Measurements from ENCODE around the gene LRRC74B. TPM values are rescaled to one million over a fixed set of nuclear protein-coding genes. Genes with fewer than 3 reads are reported as not detected.

The LRRC74B gene
- total RNA-seq, 2 experiments from 2014 or later: not detected

DNA sequence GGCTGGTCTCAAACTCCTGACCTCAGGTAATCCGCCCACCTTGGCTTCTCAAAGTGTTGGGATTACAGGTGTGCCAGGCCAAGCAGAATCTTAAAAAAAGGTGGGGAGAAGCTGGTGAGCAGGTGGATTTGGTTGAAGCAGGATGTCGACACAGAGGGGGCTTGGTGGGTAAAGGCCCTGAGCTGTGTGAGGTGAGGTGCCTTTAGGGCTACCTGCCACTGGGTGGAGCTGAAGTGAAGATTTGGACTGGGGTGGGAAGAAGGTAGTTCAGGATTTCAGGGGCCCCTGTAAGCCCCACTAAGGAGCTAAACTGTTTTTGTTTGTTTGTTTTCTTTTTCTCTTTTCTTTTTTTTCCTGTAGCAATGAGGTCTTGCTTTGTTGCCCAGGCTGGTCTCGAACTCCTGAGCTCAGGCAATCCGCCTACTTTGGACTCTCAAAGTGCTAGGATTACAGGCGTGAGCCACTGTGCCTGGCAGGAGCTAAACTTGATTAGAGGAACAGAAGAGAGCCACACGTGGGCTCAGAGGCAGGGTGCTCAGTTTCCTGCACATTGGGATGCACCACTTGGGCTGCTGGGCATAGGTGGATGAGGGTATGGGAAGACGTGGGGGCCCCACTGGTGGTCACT lies 24.8 kb upstream of the LRRC74B start:
- Mint-ChIP-seq H3K9me3 (ENCODE audit: low read depth) (no peaks in the 10 kb centered on the region), H3K27ac (no peak overlapping the region), H3K4me3 (no peak overlapping the region), H3K36me3 (peaks cover 2% of the 10 kb centered on the region), H3K27me3 (peaks cover 6% of the 10 kb centered on the region), H3K4me1 (peaks cover 15% of the 10 kb centered on the region)
- CTCF ChIA-PET: interaction anchor here (0.8 to 5.0 kb wide), 10 partner anchors 18 to 200 kb away, joined by 3 to 22 read pairs (median 3); partner anchors contain the start of genes LRRC74B and THAP7
- ATAC-seq (peak; percentile 51), DNase-seq (peak; percentile 58)

DNA sequence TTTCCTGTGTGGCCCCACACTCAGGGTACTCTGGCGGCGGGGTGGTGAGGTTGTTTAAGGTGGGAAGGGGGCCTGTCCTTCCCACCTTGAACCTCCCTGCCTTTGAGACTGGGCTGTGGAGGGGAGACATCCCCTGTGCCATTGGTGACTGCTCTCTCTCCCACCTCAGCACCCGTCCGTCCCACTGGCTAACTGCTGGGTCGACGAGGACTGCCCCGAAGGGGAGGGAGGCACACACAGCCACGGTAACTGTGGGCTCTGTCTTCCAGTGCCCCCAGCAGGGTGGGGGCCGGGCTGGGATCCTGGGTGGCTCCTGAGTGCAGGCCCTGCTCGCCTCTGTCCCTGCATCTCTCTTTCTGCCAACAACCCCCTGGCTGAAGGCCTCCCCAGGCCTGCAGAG lies 23.2 kb upstream of the LRRC74B start:
- no peaks in the 10 kb centered on the region for H3K9me3 Mint-ChIP-seq (ENCODE audit: low read depth)
- CTCF ChIA-PET: no interaction called here
- H3K4me1 Mint-ChIP-seq: peaks cover 18% of the 10 kb centered on the region
- no peak overlapping the region for H3K27ac Mint-ChIP-seq
- H3K27me3 Mint-ChIP-seq: peaks cover 4% of the 10 kb centered on the region
- ATAC-seq (no peak), DNase-seq (no peak)
- peaks cover 2% of the 10 kb centered on the region for H3K36me3 Mint-ChIP-seq
- no peak overlapping the region for H3K4me3 Mint-ChIP-seq

DNA sequence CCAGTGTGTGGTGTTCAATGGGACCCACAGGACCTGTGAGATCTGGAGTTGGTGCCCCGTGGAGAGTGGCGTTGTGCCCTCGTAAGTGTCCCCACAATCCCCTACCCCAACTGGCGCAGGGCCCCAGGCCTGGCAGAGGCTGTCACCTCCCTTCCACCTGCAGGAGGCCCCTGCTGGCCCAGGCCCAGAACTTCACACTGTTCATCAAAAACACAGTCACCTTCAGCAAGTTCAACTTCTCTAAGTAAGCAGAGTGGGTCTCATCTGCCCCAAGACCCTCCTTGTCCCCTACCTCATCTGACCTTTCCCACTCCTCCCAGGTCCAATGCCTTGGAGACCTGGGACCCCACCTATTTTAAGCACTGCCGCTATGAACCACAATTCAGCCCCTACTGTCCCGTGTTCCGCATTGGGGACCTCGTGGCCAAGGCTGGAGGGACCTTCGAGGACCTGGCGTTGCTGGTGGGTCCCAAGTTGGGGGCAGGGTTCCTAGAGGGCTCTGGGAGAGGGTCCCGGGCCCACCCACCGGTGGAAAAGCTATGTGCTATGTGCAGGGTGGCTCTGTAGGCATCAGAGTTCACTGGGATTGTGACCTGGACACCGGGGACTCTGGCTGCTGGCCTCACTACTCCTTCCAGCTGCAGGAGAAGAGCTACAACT lies 22.7 kb upstream of the LRRC74B start:
- no peaks in the 10 kb centered on the region for H3K9me3 Mint-ChIP-seq (ENCODE audit: low read depth)
- no peak for ATAC-seq
- H3K4me3 Mint-ChIP-seq: no peak overlapping the region
- no peak for DNase-seq
- peaks cover 18% of the 10 kb centered on the region for H3K4me1 Mint-ChIP-seq
- H3K27me3 Mint-ChIP-seq: peaks cover 4% of the 10 kb centered on the region
- no peak overlapping the region for H3K27ac Mint-ChIP-seq
- H3K36me3 Mint-ChIP-seq: peaks cover 2% of the 10 kb centered on the region
- CTCF ChIA-PET: interaction anchor here (2.3 kb wide), 1 partner anchor 80 kb away, joined by 5 read pairs; no protein-coding TSS in a partner anchor

DNA sequence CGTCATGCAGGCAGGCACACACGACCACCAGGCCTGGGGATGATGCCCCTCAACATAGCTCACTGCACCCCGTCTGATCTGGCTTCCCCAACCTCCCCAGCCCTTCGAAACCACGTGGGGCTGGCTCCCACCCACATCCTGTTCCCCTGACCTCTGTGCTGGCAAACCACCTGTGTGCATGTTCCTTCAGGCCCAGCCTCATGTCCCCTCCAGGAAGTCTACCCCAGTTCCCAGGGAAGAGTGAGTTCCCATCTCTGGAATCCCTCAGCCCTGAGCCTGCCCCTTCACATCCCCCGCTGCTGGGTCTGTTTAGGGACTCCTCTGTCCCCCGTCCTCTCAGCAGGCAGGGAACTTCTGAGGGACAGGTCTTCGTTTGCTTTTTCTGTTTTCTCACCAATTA lies 20.5 kb upstream of the LRRC74B start:
- CTCF ChIA-PET: interaction anchor here (0.6 to 2.3 kb wide), 6 partner anchors 9 to 77 kb away, joined by 3 to 5 read pairs (median 4); partner anchors contain the start of genes P2RX6 and THAP7
- Mint-ChIP-seq H3K36me3 (peaks cover 2% of the 10 kb centered on the region), H3K4me3 (no peak overlapping the region), H3K27ac (peak overlapping the region; percentile 58), H3K4me1 (peaks cover 18% of the 10 kb centered on the region), H3K27me3 (peaks cover under 1% of the 10 kb centered on the region), H3K9me3 (ENCODE audit: low read depth) (no peaks in the 10 kb centered on the region)
- DNase-seq (peak; percentile 80), ATAC-seq (peak; percentile 63)

DNA sequence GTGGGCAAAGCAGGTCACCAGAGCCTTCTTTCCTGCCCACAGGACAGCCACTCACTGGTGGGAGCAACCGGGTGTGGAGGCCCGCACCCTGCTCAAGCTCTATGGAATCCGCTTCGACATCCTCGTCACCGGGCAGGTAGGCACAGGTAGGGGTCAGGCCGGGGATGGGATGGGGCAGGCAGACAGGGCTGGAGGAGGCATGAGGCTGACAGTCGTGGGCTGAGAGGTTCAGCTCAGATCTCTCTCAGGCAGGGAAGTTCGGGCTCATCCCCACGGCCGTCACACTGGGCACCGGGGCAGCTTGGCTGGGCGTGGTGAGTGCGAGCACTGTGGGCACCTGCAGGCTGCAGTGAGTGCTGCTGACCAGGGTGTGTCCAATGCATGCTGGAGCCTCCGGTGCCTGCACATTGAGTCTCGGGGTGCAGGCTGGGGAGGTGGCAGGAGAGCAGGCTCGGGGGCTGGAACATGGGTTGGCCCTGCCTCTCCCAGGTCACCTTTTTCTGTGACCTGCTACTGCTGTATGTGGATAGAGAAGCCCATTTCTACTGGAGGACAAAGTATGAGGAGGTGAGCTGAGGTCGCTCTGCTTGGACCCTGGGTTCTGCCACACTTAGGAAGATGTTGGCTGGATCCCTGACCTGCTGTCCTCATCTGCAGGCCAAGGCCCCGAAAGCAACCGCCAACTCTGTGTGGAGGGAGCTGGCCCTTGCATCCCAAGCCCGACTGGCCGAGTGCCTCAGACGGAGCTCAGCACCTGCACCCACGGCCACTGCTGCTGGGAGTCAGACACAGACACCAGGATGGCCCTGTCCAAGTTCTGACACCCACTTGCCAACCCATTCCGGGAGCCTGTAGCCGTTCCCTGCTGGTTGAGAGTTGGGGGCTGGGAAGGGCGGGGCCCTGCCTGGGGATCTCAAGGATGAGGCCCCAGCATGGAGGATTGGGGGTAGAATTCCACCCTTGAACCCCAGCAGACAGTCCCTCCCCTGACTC lies 19.7 kb upstream of the LRRC74B start:
- Mint-ChIP-seq H3K4me3 (no peak overlapping the region), H3K27ac (peak overlapping the region; percentile 58)
- CTCF ChIA-PET: interaction anchor here (0.9 to 2.3 kb wide), 2 partner anchors 10 to 77 kb away, joined by 3 to 5 read pairs; no protein-coding TSS in a partner anchor

DNA sequence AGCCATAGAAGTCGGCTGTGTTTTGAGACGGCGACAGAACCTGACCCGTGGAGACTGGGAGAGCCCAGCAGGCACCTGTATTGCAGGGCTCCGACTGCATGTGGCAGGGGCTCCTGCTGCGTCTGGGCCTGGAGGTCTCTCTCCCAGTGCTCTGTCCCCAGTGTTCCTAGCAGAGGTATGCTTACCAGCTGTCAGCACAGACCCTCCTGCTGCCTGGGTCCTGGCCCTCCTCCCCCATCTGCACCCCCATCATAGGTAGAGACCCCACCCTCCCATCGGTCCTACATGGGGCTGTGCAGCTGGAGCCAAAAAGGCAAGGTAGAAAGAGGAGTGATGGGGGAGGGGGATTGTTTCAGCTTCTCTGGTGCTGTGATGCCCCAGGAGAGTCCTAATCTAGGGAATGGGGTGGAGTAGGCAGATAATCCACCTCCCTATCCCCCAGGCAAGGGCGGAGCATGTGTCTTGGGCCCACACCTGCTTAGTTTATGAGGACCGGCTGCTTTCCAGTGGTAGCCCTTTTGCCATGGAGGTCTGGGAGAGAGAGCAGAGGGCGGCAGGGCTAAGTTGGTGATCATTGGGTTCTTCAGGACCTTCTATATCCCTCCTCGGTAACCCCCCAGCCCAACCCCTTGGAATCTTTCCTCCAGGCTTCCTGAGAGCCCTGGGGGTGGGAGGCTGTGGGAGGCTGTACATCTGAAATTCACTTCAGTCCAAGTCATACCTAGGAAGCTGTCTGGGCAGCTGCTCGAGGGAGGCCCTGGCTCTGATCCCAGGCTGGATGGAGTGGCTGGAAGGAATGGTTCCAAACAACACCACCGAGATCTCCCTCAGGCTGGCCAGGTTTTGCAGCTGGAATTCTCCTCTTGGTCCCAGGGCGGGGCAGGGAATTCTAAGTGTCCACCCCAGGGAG lies 18.7 kb upstream of the LRRC74B start:
- CTCF ChIA-PET: interaction anchor here (0.6 kb wide), 1 partner anchor 111 kb away, joined by 3 read pairs; no protein-coding TSS in a partner anchor
- Mint-ChIP-seq H3K27me3 (peaks cover 12% of the 10 kb centered on the region), H3K36me3 (peaks cover 2% of the 10 kb centered on the region), H3K4me1 (peaks cover 18% of the 10 kb centered on the region), H3K27ac (no peak overlapping the region), H3K9me3 (ENCODE audit: low read depth) (no peaks in the 10 kb centered on the region), H3K4me3 (no peak overlapping the region)
- DNase-seq (no peak), ATAC-seq (no peak)

More for the DNA sequence above, 19.7 kb upstream of the LRRC74B start:
- DNase-seq (no peak), ATAC-seq (no peak)
- peaks cover 2% of the 10 kb centered on the region for H3K36me3 Mint-ChIP-seq
- H3K9me3 Mint-ChIP-seq (ENCODE audit: low read depth): no peaks in the 10 kb centered on the region
- H3K4me1 Mint-ChIP-seq: peaks cover 18% of the 10 kb centered on the region
- peaks cover 6% of the 10 kb centered on the region for H3K27me3 Mint-ChIP-seq

DNA sequence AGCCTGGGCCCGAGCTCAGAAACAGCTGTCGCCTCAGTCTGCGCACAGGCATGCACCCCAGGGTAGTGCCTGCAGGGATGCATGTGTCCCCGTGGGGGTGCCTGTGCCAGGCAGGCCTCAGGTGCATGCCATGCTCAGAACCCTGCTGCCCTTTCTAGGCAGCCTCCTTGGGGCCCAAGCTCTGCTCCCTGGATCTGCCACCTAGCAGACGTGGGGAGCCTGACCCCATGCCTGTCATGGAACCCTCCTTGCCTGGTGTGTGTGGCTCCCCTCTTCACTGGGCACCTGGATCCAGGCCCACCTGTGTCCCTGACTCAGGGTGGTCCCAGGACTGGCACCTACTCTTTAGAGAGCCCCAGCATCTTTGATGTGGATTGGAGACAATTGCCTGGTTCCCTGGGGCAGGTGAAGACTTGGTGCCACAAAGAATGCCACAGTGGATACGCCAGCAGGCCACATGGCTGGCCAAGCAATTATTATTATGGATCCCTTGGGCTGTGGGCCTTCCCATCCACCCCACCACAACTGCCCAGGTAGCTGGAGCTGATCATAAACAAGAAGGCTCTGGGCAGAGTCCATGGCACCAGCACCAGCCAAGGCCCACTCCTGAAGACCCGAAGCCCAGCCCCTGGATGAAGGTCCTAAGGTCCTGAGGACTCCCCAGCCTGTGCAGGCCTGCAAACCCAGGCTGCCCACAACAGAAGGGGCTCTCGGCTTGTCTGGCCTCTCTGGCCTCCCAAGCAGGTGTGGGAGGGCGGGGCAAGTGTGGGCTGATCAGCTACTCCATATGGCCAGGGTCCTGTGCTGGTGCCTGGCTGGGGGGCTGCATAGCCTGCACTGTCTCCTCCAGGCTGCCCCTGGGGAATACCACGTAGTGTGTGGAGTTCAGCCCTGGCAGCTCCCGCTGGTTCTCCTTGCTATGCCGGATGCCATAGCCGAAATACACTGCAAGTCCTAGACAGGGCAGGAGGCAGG lies 17.2 kb upstream of the LRRC74B start:
- DNase-seq: no peak
- Mint-ChIP-seq H3K36me3 (peaks cover 2% of the 10 kb centered on the region), H3K27ac (no peak overlapping the region), H3K27me3 (peaks cover 19% of the 10 kb centered on the region), H3K4me1 (peaks cover 28% of the 10 kb centered on the region), H3K4me3 (no peak overlapping the region), H3K9me3 (ENCODE audit: low read depth) (no peaks in the 10 kb centered on the region)
- CTCF ChIA-PET: no interaction called here
- no peak for ATAC-seq

DNA sequence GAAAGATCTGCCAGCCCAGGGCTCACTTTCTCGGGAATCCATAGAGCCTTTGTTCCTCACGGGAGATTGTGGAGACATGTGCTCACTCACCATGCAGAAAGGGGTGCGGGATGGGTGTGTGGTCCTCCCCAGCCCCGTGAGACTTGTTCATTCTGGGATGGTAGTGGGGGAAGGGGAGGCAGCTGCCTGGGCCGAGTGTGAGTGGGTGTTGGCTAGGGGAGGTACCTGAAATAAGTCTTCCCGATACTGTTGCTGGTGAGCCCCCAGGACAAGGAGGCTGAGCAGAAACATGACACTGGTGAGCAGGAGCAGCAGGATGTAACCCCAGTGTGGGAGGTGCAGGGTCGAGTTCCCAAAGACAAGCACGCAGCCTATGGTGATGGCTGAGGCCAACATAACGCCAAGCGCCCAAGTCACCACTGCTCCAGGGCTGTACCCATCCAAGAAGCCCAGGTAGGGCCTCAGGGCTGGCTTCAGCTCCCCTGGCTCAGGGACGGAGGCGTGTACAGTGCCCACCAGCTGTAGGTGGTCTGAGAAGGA lies 16.2 kb upstream of the LRRC74B start:
- no peak for DNase-seq
- no peaks in the 10 kb centered on the region for H3K9me3 Mint-ChIP-seq (ENCODE audit: low read depth)
- H3K4me1 Mint-ChIP-seq: peaks cover 29% of the 10 kb centered on the region
- H3K27me3 Mint-ChIP-seq: peaks cover 25% of the 10 kb centered on the region
- CTCF ChIA-PET: no interaction called here
- ATAC-seq: no peak
- no peak overlapping the region for H3K27ac Mint-ChIP-seq
- H3K36me3 Mint-ChIP-seq: peaks cover 2% of the 10 kb centered on the region
- no peak overlapping the region for H3K4me3 Mint-ChIP-seq

DNA sequence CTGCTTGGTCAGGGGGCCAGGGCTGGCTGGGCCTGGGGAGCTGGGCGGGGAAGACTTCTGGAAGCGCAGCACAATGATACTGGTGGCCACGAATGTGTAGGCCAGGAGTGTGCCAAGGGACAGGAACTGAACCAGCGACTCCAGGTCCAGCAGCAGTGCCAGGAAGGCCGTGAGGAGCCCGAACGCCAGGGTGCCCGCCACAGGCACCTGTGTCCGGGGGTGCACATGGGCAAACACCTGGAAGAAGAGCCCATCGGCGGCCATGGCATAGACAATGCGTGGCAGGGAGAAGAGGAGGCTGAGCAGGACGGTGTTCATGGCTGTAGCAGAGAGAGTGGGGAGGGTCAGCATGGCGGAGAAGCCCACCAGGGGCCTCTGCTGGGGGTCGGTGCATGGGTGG lies 15.7 kb upstream of the LRRC74B start:
- Mint-ChIP-seq H3K27me3 (peaks cover 29% of the 10 kb centered on the region), H3K27ac (no peak overlapping the region), H3K9me3 (ENCODE audit: low read depth) (no peaks in the 10 kb centered on the region), H3K36me3 (peaks cover 2% of the 10 kb centered on the region), H3K4me1 (peaks cover 27% of the 10 kb centered on the region), H3K4me3 (no peak overlapping the region)
- CTCF ChIA-PET: no interaction called here
- no peak for DNase-seq
- no peak for ATAC-seq

DNA sequence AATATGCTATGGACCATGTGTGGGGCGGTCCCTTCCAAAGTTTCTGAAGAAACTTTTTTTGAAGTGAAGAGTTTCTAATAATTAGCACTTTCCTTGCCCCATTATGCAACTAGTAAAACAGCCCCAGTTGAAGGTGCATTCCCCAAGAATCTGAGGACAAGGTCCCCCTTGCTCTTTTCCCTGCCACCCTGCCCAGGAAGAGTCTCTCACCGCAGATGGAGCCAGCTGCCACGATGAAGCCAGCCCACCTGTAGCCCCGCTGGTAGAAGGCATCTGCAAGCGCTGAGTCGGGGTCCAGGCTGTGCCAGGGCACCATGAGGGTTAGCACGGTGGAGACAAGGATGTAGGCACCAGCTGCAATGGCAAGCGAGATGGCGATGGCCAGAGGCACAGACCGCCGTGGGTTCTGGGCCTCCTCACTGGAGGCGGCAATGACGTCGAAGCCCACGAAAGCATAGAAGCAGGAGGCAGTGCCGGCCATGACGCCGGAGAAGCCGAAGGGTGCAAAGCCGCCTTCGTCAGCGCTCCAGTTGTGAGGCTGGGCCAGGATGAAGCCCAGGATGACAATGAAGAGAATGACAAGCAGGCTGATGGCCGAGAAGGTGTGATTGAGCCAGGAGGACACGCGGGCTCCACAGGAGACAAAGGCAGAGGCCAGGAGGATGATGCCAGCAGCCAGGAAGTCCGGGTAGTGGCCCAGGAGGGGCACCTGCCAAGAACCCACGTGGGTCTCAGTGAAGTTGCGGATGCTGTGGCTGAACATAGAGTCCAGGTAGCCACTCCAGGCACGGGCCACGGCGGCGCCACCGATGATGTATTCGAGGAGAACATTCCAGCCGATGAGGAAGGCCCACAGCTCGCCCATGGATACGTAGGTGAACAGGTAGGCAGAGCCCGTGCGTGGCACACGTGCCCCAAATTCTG lies 14.9 kb upstream of the LRRC74B start:
- ATAC-seq (no peak), DNase-seq (no peak)

More for the DNA sequence above, 14.9 kb upstream of the LRRC74B start:
- H3K4me3 Mint-ChIP-seq: no peak overlapping the region
- H3K36me3 Mint-ChIP-seq: no peaks in the 10 kb centered on the region
- H3K27ac Mint-ChIP-seq: no peak overlapping the region
- H3K27me3 Mint-ChIP-seq: peaks cover 36% of the 10 kb centered on the region
- CTCF ChIA-PET: no interaction called here
- peaks cover 18% of the 10 kb centered on the region for H3K4me1 Mint-ChIP-seq
- no peaks in the 10 kb centered on the region for H3K9me3 Mint-ChIP-seq (ENCODE audit: low read depth)

All from activated CD8-positive, alpha-beta memory T cell treated with anti-CD3 and anti-CD28 coated beads, Interleukin-2, amount 10 ng/mL, durations not matched to agents 7 days and 5 days (primary cell).